CD4-positive, alpha-beta T cell treated with Interleukin-10 for 1 hour (primary cell): ENCODE measurements around the gene ZNF366.

ENCODE experiments used
- DNase-seq: peaks from one replicate; pipeline ENCODE4 v3.0.0-alpha.2; 2020

Gene ZNF366

GRCh38 chr5:72400950-72401349 lies 106.3 kb downstream of the ZNF366 start:
- no peak for DNase-seq

- no peak for DNase-seq
Measured at GRCh38 chr5:72397836-72398235, 109.4 kb downstream of the ZNF366 start.

GRCh38 chr5:72394688-72395087 lies 112.5 kb downstream of the ZNF366 start:
- DNase-seq: no peak

GRCh38 chr5:72393052-72393451 lies 114.2 kb downstream of the ZNF366 start:
- DNase-seq: no peak
